Suppressor macrophage treated with lipopolysaccharide for 4 hours (primary cell): ENCODE results near the gene OAS2.

Experiments
- DNase-seq: peaks from one replicate; pipeline ENCODE4 v3.0.0-alpha.2; 2020

The OAS2 gene

GRCh38 chr12:112986291-112986800 is 8.0 kb downstream of the OAS2 start:
- DNase-seq: no peak

- DNase-seq: no peak
Measured at GRCh38 chr12:112987561-112987960, 9.2 kb downstream of the OAS2 start.

DNA sequence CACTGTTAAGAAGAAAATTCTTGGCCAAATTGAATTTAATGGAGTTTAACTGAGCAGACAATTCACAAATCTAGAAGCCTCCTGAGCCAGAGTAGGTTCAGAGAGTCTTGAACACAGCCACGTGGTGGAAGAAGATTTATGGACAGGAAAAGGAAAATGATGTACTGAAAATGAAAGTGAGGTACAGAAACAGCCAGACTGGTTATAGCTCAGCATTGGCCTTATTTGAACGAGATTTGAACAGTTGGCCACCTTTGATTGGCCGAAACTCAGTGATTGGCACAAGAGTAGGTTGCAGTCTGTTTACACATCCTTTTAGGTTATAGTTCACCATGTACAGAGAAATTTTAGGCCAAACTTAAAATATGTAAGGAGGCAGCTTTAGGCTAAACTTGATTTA is 9.9 kb downstream of the OAS2 start:
- no peak for DNase-seq

GRCh38 chr12:112988823-112989385 is 10.6 kb downstream of the OAS2 start:
- DNase-seq: peak; percentile 68

DNA sequence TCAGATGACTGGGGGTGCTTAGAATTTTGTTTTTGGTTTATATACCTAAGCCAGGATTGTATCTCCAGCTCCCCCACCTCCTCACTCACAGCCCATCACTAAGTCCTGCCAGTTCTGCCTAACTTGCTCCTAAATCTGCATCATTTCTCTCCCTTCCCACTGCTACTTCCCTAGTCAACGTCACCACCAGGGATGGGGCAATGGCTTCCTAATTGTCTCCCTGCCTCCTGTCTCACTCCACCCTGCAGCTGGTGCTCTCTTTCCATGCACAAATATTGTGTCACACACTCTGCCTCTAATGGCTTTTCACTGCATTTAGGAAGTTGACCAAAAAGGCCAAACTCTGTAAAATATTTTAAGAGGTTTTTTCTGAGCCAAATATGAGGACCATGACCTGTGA is 11.5 kb downstream of the OAS2 start:
- peak; percentile 39 for DNase-seq

- DNase-seq: peak; percentile 74
Measured at GRCh38 chr12:112992541-112993398, 14.5 kb downstream of the OAS2 start.

DNA sequence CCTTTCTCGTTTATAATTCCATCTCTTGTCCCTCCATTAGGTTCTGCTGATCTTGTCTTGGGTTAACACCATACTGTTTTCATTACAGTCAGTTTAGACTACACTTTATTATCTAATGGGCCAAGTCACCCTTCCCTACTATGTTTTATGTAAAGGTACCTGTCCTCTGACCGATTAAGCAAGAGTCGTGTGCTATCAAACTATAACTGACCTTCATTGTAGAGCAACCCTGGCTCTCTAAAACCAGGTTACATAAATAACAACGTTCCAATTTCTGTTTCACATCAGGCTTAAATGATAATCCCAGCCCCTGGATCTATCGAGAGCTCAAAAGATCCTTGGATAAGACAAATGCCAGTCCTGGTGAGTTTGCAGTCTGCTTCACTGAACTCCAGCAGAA is 16.7 kb downstream of the OAS2 start:
- no peak for DNase-seq

- DNase-seq: no peak
Measured at GRCh38 chr12:112996501-112996900, 18.2 kb downstream of the OAS2 start.

DNA sequence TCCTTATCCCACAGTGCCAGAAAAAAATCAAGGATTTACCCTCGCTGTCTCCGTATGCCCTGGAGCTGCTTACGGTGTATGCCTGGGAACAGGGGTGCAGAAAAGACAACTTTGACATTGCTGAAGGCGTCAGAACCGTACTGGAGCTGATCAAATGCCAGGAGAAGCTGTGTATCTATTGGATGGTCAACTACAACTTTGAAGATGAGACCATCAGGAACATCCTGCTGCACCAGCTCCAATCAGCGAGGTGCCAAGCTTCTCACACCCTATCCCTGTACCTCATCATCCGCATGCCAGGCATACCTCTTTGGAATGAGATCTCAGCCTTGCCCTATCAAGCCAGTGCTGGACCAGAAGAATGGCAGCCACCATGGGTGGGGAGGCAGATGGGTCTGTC is 19.2 kb downstream of the OAS2 start:
- DNase-seq: no peak

DNA sequence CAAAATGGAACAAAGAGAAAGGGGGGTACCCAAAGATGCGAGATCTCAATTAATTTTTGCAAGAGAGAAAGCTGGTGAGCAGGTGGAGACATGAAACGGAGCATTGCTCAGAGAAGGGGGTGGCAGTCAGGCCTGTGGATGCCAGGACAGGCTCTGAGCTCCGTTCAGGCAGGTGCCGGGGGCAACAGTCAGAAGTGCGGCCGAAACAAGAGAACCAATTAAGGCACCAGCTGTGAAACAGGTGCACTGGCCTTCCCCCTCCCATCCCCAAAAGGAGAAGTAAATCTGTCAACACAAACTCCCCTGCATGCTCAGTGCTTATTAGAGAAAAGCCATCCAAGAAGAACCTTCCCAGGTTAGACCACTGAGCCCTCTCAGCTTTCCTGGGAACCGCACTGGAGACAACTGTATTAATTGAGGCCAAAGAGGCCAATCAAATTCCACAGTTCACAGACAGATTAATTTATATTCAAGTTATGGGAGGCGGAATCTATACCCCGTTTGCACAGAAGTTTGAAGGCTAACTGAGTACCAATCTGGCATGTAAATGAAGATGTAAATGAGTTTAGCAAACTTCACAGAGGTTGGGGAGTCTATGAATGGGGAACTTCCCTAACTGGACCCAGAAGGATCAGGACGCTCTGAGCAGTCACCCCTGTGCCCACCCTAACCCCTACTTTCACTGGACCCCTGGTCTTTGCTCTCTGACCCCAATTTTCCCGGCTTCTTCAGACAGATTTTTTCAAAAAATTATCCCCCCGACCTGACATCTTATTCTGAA is 20.9 kb downstream of the OAS2 start:
- no peak for DNase-seq

DNA sequence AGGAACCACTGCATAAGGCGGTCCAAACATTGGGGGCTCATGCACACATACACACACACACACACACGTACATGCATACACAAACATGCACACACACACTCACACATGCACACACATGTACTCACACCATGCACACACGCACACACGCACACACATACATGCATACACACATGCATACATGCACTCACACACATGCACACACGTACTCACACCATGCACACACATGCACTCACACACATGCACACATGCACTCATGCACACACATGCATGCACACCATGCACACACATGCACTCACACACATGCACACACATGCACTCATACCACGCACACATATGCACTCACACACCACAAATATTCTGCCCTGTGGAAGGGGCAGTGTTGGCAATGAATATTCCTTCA is 22.1 kb downstream of the OAS2 start:
- no peak for DNase-seq

DNA sequence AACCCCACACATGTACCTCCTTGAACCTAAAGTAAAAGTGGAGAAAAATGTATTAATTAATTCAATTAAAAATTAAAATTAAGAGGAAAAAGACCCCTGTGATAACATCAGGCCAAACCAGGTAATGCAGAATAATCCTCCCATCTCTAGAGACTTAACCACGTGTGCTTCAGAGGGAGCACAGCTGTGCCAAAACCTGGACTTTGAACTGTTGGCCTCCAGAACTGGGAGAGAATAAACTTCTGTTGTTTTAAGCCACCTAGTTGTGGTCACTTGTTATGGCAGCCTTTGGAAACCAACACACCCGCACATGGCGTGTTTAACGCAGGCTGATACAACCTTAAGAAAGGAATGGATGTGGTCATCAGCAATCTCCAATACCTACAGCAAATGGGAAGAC is 23.8 kb downstream of the OAS2 start:
- DNase-seq: no peak

DNA sequence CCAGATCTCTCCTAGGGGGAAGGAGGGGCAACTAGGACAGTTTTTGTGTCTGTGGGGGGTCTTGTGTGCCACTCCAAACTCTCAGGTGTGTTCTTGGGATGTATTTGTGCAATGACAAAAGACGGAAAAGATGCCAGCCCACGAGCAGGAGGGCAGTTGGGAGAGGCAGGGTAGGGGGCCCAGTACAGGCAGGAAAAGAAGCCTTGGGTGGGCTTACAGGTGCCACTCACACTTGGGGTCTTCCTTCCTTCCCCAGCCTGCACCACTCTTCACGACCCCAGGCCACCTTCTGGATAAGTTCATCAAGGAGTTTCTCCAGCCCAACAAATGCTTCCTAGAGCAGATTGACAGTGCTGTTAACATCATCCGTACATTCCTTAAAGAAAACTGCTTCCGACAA is 24.4 kb downstream of the OAS2 start:
- no peak for DNase-seq

DNA sequence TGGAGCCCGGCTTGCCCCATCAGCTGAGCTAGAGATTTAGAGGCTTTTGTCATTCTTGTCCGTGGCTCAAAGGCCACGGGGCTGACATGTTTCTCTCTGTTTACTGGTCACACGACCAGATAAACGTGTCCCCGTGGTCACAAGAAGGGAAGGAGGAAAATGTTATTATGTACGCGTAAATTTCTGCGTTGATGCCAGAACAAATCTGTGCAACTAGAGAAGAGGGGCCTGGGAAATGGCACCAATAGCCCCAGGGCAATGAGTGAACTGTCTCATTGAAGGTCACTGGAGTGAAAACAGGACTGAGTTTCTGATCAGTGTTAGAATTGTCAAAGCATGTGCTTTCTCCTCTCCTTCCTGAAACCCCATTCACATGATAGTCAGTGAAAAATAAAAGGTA is 25.3 kb downstream of the OAS2 start:
- no peak for DNase-seq

DNA sequence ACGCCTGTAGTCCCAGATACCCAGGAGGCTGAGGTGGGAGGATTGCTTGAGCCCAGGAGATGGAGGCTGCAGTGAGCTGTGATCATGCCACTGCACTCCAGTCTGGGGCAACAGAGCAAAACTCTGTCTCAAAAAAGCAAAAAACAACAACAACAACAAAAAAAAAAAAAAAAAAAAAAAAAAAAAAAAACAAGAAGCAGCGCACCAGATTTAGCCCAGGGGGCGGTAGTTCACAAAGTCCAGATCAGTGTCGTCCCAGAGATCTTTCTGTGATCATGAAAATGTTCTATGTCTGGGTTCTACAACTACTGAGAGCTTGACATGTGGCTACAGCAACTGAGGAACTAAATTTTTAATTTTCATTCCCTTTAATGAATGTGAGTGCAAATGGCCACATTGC is 27.4 kb downstream of the OAS2 start:
- no peak for DNase-seq

- no peak for DNase-seq
Measured at GRCh38 chr12:113006206-113006605, 27.9 kb downstream of the OAS2 start.

DNA sequence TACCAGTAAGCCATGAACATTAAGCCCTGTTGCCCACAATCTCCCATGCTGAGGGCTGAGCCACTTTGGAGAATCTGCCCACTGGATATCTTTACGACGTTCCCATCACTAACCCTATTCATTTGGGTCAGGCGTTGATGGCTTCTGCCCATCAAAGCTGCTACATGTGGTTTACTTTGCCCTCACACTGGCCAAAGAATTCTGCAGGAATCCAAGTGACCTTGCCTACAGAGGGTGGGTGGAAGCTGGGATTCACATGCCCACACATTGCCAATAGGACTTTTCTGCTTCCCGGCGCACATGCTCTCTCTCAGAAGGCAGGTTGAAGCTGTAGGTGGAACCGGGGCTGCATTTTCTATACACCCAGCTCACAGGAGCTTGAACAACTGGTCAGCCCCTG is 28.3 kb downstream of the OAS2 start:
- DNase-seq: no peak

GRCh38 chr12:113007166-113007565 is 28.8 kb downstream of the OAS2 start:
- no peak for DNase-seq

DNA sequence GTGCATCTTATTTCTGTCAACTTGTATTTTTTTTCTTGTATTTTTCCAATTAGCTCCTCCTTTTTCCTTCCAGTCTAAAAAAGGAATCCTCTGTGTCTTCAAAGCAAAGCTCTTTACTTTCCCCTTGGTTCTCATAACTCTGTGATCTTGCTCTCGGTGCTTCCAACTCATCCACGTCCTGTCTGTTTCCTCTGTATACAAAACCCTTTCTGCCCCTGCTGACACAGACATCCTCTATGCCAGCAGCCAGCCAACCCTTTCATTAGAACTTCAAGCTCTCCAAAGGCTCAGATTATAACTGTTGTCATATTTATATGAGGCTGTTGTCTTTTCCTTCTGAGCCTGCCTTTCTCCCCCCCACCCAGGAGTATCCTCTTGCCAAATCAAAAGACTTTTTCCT is 32.4 kb downstream of the OAS2 start:
- no peak for DNase-seq

- DNase-seq: no peak
Measured at GRCh38 chr12:113014565-113014964, 36.2 kb downstream of the OAS2 start.

GRCh38 chr12:113016796-113017195 is 38.5 kb downstream of the OAS2 start:
- no peak for DNase-seq

- no peak for DNase-seq
Measured at GRCh38 chr12:113019025-113019424, 40.7 kb downstream of the OAS2 start.

GRCh38 chr12:113021500-113021899 is 43.2 kb downstream of the OAS2 start:
- DNase-seq: no peak
